ENCODE data around the gene IL4R.
"Not testable (repeated sequence)": the region's sequence is repeated elsewhere in the genome, so short reads cannot be mapped to it uniquely, and the experiment has no call there.

Gene IL4R

GRCh38 chr16:27401768-27402568 is 88.2 kb downstream of the IL4R start, which contains the start of gene IL21R:
IL21R (plus strand) TSS chr16:27402174; CDS start chr16:27430072, 27,898 bp downstream.
- DNase-seq (ENCODE audit: low read depth in 4 of 4, low spot score in 1 of 4), result peak; percentile 47 to 86 (median 65)

DNA sequence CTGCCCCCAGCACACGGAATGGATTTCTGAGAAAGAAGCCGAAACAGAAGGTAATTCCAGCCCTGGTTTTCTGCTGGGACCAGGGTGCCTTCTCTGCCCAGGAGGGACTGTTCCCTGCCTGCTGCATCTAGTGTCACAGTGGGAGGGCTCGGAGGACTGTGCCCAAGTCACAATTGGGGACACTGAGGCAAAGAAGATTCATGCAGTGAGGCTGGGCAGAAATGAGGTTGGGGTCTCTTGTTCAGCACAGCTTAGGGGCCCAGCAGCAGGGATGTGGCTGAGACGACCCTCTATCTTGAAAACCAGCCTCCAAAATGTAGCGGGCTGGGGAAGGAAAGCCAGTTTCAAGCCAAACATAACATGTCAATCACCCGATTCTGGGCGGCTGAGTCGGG is 88.8 kb downstream of the IL4R start:
- DNase-seq (ENCODE audit: low read depth in 4 of 4, low spot score in 1 of 4), result no peak

DNA sequence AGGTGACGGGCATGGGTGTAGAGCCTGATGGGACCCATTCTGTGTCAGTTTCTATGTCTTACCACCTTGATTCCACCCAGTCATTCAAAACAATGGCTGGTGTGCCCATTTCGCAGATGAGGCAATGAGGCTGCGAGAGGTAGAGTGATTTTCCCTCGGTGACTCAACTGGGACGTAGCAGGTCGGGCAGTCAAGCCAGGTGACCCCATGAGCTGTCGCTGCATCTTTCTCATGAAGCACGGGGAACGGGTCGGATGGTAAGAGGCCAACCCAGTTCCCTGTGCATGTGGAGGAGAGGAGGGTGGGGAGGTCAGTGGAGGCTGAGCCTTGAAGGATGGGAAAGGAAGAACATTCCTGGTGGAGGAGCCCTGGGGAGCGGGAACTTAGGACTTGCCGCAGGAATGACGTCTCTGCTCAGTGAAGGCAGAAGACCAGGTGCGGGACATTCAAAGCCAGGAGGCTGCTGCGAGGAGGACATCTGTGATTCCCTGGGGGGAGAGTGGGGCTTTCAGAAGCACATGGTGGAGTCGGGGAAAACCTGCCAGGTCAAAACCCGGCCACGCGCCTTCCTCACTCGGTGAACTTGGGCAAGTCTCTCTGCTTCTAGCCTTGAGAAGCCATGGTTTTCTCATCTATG is 89.3 kb downstream of the IL4R start:
- DNase-seq (ENCODE audit: low read depth in 4 of 4, low spot score in 1 of 4), result no peak

GRCh38 chr16:27403601-27403992 is 89.8 kb downstream of the IL4R start:
- DNase-seq (ENCODE audit: low read depth in 4 of 4, low spot score in 1 of 4), result no peak

GRCh38 chr16:27404163-27404823 is 90.5 kb downstream of the IL4R start:
- DNase-seq (ENCODE audit: low read depth in 4 of 4, low spot score in 1 of 4), result no peak

DNA sequence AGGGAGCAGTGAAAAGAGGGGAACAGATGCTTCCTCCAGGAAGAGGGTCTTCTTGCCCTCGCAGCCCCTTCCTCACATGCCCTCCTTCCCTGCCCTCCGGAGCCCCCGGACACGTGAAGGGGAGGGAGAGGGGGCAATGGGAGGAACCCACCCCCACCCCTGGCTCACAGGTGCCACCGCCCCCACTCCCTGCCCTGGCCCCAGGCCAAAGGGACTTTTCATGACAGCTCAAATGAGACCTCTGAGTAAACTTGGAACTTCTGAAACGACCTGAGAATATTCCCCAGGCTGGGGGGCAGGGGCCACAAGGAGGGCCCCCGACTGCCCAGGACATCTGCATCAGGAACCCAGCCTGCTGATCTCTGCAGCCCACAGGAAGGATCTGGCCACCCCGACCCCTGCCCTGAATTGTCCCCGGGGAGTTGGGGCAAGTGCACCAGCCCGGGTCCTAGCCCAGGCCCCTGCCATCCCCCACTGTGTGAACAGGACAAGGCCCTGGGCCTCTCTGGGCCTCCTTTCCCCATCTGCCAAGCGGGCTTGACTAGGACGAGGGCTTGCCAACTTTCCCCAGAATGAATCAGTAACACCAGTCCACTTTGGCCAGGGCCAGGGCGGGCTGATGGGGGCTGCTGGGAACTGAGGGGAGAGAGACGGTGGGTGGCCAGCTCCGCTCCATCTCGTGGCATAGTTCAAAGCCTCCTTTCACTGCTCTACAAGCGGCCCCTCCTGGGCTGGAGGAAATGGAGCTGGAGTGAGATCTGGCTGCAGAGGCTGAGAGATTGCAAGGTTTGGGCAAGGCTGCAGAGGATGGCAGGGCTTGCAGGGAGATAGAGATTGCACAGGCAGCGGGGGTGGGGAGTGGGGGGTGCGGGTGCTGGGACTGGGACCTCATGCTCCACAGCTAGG is 92.0 kb downstream of the IL4R start:
- peak; percentile 62 to 80 (median 68) for DNase-seq (ENCODE audit: low read depth in 4 of 4, low spot score in 1 of 4)

GRCh38 chr16:27406511-27407128 is 92.8 kb downstream of the IL4R start:
- DNase-seq (ENCODE audit: low read depth in 4 of 4, low spot score in 1 of 4), result no peak

DNA sequence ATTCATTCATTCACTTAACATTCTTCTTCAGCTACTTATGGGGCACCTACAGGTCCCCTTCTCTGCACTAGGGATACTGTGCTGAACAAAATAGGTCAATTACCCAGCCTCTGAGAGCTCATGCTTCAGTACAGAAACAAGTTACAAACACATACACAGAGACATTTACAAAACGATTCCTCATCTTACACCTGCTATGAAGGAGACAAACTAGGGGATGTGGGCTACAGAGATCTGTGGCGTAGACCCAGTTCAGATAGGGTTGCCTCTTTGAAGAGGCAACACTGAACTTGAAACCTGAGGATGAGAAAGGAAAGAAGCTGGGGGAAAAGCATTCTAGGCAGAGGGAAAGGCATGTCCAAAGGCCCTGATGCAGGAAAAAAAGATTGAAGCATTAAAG is 93.4 kb downstream of the IL4R start:
- no peak for DNase-seq (ENCODE audit: low read depth in 4 of 4, low spot score in 1 of 4)

DNA sequence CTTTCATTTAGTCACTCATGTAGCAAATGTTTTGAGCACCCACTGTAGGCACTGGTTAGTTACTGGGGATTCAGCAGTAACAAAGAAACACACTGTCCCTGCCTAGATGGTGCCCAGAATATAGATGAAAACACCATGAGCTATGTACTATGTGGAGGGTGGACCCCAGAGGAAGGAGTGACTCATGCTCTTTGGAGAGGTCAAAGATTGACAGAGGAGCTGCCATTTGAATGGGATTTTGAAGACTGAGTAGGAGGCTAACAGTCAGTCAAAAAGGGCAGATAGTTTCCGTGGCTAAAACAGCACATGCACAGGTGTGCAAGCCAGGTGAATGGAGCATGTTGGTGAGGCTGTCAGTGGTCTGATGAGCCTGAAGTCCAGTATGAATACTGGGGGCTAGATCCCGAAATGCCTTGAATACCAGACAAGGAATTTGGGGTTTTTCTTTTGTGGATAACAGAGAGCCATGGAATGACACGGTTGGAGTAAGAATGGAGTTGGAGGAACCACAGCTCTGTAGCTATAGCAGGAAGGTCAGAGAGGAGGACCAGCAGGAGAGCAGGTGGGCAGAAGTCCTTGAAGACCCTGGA is 94.3 kb downstream of the IL4R start:
- peak in 1 of 4 experiments; percentile 25 for DNase-seq (ENCODE audit: low read depth in 4 of 4, low spot score in 1 of 4)

DNA sequence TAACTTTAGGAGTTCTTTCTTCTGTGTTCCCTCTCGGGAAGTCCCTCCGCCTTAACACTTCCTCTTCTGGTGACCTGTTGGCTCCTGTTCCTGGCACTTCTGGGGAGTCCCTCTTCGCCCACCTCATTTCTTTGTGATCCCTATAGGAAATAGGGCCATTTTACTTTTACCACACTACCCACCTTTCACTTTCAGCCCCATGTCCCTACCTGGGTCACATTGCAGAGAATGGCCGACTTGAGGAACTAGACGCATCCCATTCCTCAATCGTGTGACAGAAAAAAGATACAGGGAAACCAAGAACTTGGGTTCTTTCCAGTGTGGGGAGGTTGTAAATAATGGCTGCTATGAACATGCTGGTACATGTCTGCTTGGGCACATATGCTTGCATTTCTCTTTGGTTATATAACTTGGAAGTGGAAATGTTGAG is 94.8 kb downstream of the IL4R start:
- no peak for DNase-seq (ENCODE audit: low read depth in 4 of 4, low spot score in 1 of 4)

DNA sequence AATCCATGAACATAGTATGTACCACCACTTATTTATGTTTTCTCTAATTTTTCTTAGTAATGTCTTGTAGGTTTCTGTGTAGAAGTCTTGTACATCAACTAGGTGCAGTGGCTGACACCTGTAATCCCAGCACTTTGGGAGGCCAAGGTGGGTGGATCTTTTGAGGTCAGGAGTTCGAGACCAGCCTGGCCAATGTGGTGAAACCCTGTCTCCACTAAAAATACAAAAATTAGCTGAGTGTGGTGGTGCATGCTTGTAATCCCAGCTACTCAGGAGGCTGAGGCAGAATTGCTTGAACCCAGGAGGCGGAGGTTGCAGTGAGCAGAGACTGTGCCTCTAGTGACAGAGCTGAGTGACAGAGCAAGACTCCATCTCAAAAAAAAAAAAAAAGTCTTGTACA is 96.2 kb downstream of the IL4R start:
- not testable (repeated sequence) for DNase-seq (ENCODE audit: low read depth in 4 of 4, low spot score in 1 of 4)

DNA sequence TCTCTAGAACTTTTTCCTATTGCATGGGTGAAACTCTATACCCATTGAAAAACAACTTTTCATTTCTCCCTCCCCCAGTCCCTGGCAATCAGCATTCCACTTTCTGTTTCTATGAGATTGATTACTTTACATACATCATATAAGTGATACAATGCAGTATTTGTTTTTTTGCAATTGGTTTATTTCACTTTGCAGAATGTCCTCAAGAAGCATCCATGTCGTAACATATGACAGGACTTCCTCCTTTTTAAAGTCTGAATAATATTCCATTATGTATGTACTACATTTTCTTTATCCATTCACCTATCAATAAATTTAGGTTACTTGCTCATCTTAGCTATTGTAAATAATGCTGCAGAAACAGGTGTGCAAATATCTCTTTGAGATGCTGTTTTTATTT is 97.0 kb downstream of the IL4R start:
- DNase-seq (ENCODE audit: low read depth in 4 of 4, low spot score in 1 of 4), result no peak

DNA sequence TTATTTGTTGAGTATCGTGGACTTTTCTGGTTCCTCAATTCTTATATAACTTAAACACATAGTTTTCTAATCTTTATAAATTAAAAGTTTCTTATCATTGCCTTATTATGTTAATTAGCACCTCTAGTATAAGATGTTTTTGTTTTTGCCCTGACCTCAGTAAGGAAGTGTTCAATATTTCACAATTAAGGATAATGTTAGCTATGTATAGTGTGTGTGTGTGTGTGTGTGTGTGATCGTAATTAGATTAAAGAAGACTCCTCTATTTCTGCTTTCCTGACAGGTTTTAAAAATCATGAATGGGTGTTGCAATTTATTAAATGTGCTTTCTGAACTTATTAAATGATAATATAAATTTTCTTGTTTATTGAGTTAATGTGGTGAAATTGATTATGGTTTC is 100.2 kb downstream of the IL4R start:
- no peak for DNase-seq (ENCODE audit: low read depth in 4 of 4, low spot score in 1 of 4)

Data from stimulated activated CD4-positive, alpha-beta T cell treated with anti-CD3 and anti-CD28 coated beads, Interleukin-1b, Interleukin-23, amount 100 ng/mL, for 24 hours (primary cell).